GM12865 (cell line): ENCODE measurements around the gene EXOSC10.

Source experiments
- DNase-seq: peaks from one replicate; pipeline ENCODE4 v3.0.0; 2010; ENCODE audit warnings: low read depth
- H3K4me3 ChIP-seq: 2 replicates; pipeline ENCODE4 v1.5.1; 2011; ENCODE audit warnings: mild to moderate bottlenecking, low read depth, low read length, control low read depth
- TF ChIP-seq, protein P1 (sequence below): IDR thresholded peaks from 2 replicates; pipeline ENCODE4 v1.5.1; 2011; ENCODE audit warnings: low read length, control low read depth, low read depth, inconsistent platforms; ENCODE audit not compliant: insufficient read depth; ENCODE audit errors: missing control alignments

Gene EXOSC10

GRCh38 chr1:11046625-11047365 is 52.9 kb downstream of the EXOSC10 start, which contains the start of gene MASP2:
Gene MASP2 (minus strand): TSS chr1:11047239. CDS start chr1:11047207, 32 bp downstream.
- no peak for DNase-seq
- H3K4me3 ChIP-seq = no peak within 1 kb of the TSS
- TF ChIP-seq, protein P1, sequence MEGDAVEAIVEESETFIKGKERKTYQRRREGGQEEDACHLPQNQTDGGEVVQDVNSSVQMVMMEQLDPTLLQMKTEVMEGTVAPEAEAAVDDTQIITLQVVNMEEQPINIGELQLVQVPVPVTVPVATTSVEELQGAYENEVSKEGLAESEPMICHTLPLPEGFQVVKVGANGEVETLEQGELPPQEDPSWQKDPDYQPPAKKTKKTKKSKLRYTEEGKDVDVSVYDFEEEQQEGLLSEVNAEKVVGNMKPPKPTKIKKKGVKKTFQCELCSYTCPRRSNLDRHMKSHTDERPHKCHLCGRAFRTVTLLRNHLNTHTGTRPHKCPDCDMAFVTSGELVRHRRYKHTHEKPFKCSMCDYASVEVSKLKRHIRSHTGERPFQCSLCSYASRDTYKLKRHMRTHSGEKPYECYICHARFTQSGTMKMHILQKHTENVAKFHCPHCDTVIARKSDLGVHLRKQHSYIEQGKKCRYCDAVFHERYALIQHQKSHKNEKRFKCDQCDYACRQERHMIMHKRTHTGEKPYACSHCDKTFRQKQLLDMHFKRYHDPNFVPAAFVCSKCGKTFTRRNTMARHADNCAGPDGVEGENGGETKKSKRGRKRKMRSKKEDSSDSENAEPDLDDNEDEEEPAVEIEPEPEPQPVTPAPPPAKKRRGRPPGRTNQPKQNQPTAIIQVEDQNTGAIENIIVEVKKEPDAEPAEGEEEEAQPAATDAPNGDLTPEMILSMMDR = no peak

DNA sequence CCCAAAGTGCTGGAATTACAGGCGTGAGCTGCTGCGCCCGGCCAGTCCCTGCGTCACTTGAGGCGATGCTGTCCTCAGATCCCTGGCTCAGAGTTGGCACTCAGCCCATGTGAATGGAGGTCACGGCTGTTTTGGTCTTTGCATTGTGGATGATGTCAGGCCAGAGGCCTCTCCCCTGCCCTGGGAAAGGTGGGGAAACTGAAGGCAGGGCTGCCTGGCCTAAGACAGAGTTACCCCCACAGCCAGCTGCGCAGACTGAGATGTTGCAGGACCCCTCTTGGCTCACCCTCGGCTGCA is 53.5 kb downstream of the EXOSC10 start:
- DNase-seq = no peak
- H3K4me3 ChIP-seq = no peak overlapping the region
- TF ChIP-seq, protein P1 = no peak

DNA sequence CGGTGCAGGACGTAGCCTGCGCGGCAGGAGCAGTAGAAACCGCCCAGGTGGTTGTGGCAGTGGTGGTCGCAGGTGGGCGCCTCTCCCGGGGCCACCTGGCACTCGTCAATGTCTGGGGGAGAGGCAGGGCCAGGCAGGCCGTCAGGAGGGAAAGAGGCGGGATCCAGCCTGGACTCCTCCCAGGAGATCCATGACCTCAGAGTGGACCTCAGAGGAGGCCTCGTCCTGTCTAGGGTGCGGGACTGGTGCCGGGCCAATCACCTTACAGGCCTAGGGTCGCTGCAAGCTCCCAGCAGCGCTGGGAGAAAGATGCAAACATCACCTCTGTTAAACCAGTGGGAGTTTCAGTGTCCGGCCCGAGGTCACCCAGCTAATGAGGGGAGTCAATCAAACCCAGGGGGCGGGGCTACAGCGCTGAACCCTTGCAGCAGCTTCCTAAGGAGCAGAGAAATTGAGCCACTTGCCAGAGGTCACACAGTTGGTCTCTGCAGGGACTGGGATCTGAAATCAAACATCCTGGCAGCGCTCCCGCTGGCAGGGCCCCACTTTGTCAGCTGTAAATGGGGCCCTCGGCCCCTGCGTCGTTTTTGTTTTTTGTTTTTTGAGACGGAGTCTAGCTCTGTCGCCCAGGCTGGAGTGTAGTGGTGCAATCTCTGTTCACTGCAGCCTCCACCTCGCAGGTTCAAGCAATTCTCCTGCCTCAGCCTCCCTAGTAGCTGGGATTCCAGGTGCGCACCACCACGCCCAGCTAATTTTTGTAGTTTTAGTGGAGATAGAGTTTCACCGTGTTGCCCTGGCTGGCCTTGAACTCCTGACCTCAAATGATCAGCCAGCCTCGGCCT is 54.0 kb downstream of the EXOSC10 start:
- no peak for DNase-seq
- TF ChIP-seq, protein P1 = no peak

DNA sequence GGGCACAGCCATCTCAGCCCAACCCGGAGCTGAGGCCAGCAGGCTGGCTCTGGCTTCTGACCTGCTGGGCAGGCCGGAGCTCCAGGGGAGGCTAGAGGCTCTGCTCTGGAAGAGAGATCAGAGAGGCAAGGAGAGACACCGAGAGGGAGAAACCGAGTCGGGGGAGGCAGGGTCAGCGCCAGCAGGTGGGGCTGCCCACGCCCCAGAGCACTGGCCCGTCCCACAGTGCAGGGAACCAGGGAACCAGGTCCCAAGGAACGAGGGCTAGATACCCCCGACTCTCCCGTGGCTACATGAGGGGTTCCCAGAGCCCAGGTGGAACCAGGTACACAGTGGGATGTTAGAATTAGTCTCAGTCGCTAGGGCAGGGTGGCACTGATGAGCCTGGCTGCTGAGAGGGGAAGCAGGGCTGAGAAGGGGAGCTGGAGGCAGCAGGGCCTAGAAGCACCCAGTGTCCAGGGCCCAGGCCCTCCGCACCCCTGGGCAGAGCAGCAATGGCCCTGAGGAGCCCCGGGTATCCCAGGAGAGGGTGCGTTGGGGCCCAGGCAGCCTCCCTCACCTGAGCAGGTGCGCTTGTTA is 54.7 kb downstream of the EXOSC10 start:
- TF ChIP-seq, protein P1 = no peak
- H3K4me3 ChIP-seq = no peak overlapping the region
- DNase-seq = no peak

More for the DNA sequence above, 54.0 kb downstream of the EXOSC10 start:
- H3K4me3 ChIP-seq = no peak overlapping the region

GRCh38 chr1:11044086-11044848 is 55.4 kb downstream of the EXOSC10 start:
- TF ChIP-seq, protein P1 = no peak
- no peak for DNase-seq
- H3K4me3 ChIP-seq = no peak overlapping the region

DNA sequence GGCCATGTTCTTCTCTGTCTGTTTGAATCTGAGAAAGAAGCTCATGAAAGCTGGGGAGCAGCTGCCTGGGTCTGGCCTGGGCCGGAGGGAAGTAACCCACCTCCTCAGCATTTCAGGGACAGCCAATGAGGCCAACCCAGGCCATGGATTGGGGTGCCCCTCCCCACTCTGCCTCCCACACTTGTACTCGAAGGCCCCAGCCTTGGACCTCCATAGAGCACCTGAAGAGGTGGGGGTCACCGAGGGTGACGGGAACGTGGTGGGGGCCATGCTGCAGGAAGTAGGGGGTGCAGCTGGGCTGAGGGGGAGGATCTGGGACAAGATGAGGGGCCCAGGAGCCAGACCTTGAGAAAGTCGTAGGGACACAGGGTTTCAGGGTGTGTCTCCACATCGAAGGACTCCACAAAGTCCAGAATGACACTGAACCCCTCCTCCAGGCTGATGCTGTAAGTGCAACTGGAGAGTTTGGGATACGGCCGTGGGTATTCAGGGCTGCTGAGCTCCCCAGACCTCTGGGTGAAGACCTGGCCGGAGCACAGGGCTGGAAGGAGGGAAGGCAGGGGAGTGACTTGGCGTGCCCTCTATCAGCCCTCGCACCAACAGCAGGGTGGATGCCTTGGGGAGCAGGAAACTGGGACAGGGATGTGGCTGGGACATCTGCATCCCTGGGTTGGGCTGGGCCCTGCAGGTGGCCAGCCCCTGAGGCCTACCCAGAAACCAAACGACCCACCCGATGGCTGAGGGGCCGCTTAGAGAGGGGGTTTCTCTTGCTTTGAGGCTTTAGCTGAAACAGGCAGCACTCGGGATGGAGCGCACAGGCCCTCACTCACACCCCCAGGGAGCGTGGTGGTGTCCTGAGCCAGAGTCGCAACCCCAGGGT is 56.4 kb downstream of the EXOSC10 start:
- TF ChIP-seq, protein P1 = no peak
- no peak overlapping the region for H3K4me3 ChIP-seq
- no peak for DNase-seq
